Anterior cingulate cortex (tissue), 58 donors: ENCODE results near the gene ABCC3.

Experiments
- DNase-seq, 58 donors: peaks; one replicate each; lab custom pipeline; 2025; lab: John Stamatoyannopoulos, UW

Gene ABCC3

GRCh38 chr17:50634224-50634914 lies at the start of gene ABCC3:
ABCC3 (plus strand) TSS chr17:50634881; CDS start chr17:50634937, 56 bp downstream.
- DNase-seq: no peak

- DNase-seq: no peak
Observed at GRCh38 chr17:50585346-50585745, 49.3 kb upstream of the ABCC3 start.

GRCh38 chr17:50585891-50586290 lies 48.8 kb upstream of the ABCC3 start:
- DNase-seq: no peak

- no peak for DNase-seq
Observed at GRCh38 chr17:50586421-50587247, 48.0 kb upstream of the ABCC3 start.

GRCh38 chr17:50587571-50587970 lies 47.1 kb upstream of the ABCC3 start:
- DNase-seq: no peak

- peak in 1 of 58 donors; percentile 8 for DNase-seq
Observed at GRCh38 chr17:50588391-50589049, 46.2 kb upstream of the ABCC3 start.

GRCh38 chr17:50589095-50589705 lies 45.5 kb upstream of the ABCC3 start:
- DNase-seq: peak in 2 of 58 donors; percentile 20 to 33

- no peak for DNase-seq
Observed at GRCh38 chr17:50590946-50591737, 43.5 kb upstream of the ABCC3 start.

- peak in 3 of 58 donors; percentile 14 to 28 (median 22) for DNase-seq
Observed at GRCh38 chr17:50593321-50593720, 41.4 kb upstream of the ABCC3 start.

GRCh38 chr17:50594128-50594823 lies 40.4 kb upstream of the ABCC3 start:
- DNase-seq: no peak

GRCh38 chr17:50594892-50595291 lies 39.8 kb upstream of the ABCC3 start:
- DNase-seq: no peak

GRCh38 chr17:50596191-50597037 lies 38.3 kb upstream of the ABCC3 start:
- DNase-seq: no peak

- DNase-seq: no peak
Observed at GRCh38 chr17:50598487-50598886, 36.2 kb upstream of the ABCC3 start.

GRCh38 chr17:50599606-50600005 lies 35.1 kb upstream of the ABCC3 start:
- no peak for DNase-seq

GRCh38 chr17:50601823-50602375 lies 32.8 kb upstream of the ABCC3 start:
- no peak for DNase-seq

GRCh38 chr17:50602836-50603235 lies 31.8 kb upstream of the ABCC3 start:
- DNase-seq: no peak

- no peak for DNase-seq
Observed at GRCh38 chr17:50603340-50603739, 31.3 kb upstream of the ABCC3 start.

GRCh38 chr17:50604513-50604912 lies 30.2 kb upstream of the ABCC3 start:
- DNase-seq: peak in 7 of 58 donors; percentile 5 to 26 (median 14)
